Activated T-helper 2 cell treated with anti-CD3 and anti-CD28 coated beads, Interferon-gamma antibody, Interleukin-2, Interleukin-4, amounts not matched to agents 10 μg/mL and 5 μg/mL and 100 μg/mL, durations not matched to agents 14 hours and 24 hours and 36 hours (primary cell): ENCODE measurements around the gene DACH1. TPM values are rescaled to one million over a fixed set of nuclear protein-coding genes. Genes with fewer than 3 reads are reported as not detected.
"Not testable (repeated sequence)": the region's sequence is repeated elsewhere in the genome, so short reads cannot be mapped to it uniquely, and the experiment has no call there.

Source experiments
- DNase-seq: peaks from one replicate; pipeline ENCODE4 v3.0.0; 2021; ENCODE audit warnings: low spot score
- H3K27ac Mint-ChIP-seq: one replicate; pipeline ENCODE4 v1.8.0; 2021; ENCODE audit warnings: mixed read lengths
- H3K27me3 Mint-ChIP-seq: one replicate; pipeline ENCODE4 v1.8.0; 2021; ENCODE audit warnings: low read depth, mixed read lengths
- H3K36me3 Mint-ChIP-seq: one replicate; pipeline ENCODE4 v1.8.0; 2021; ENCODE audit warnings: low read depth, mixed read lengths
- H3K4me1 Mint-ChIP-seq: one replicate; pipeline ENCODE4 v1.8.0; 2021; ENCODE audit warnings: low read depth, mixed read lengths
- H3K4me3 Mint-ChIP-seq: one replicate; pipeline ENCODE4 v1.8.0; 2021; ENCODE audit warnings: low read depth, mild to moderate bottlenecking, moderate library complexity, mixed read lengths
- H3K9me3 Mint-ChIP-seq: one replicate; pipeline ENCODE4 v1.8.0; 2021; ENCODE audit warnings: mixed read lengths
- intact Hi-C: fragments of 100-400 bp; cut with micrococcal nuclease; formaldehyde crosslinking; loops from one replicate; pipeline ENCODE4 v1.15.1; 2023
- total RNA-seq: library from RNA; stranded (reverse); gene quantifications from 2 replicates; pipeline ENCODE4 v1.2.3, GENCODE V29; 2022

The DACH1 gene
- not detected in 2 replicates for total RNA-seq

DNA sequence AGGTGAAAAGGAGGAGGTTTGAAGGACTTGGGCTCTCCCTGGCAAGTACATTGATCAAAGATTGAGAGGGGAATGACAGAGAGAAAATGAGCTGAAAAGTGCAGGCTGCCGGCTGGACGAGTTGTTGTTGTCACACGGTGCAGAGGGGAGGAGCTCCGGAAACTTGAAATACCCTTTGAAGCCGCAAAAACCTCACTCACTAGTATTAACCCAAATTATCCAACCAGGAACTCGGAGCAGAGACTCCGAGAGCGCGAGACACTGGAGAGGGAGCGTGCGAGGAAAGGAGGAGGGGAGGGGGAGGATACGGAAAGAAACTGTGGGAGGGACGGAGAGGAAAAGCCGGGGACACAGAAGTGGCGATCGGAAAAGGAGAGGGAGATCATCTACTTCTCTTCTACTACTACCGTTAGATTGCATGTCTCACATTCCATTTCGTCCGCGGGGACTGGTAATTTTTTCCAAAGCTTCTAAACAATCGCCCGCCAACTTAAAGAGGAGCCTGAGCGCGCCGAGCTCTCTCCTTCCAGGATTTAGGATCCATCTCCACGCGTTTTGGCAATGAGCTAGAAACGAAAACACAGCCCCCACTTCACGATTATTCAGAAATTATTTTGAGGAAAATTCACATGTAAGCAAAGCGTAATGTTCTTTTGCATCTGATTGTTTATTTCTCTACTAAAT is at the start of gene DACH1:
Gene DACH1 (minus strand): TSS at position 74 of the 684 bp plus-strand sequence.
- Mint-ChIP-seq H3K27ac (no peak within 1 kb of the TSS), H3K4me1 (peaks cover 21% of the 10 kb centered on the region), H3K27me3 (peaks cover 84% of the 10 kb centered on the region), H3K36me3 (no peaks in the 10 kb centered on the region), H3K4me3 (peak within 1 kb of the TSS; percentile 76), H3K9me3 (no peaks in the 10 kb centered on the region)
- no peak for DNase-seq
- intact Hi-C loops, result loop anchor here (5.0 kb wide), 1 partner anchor 40 kb away; no protein-coding TSS in a partner anchor

DNA sequence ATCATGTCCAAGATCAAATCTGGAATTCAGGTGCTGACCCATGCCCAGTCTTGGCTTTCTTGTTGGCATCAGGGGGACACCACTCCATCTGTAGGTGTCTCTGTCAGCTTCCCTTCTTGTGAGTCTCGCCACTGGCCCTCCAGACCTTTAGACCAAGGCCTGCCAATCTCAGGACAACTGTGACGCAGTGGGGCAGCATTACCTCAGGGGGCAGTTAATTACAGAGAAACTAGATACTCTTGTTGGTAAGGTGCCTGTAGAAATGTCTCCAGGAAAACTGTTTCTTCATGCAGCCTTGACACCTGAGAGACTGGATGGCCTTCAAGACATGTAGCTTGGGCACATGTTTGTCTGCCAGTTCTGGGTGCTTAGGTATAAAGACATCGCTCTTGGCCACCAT is 46.7 kb upstream of the DACH1 start:
- no peaks in the 10 kb centered on the region for H3K36me3 Mint-ChIP-seq
- no peaks in the 10 kb centered on the region for H3K4me1 Mint-ChIP-seq
- no peak overlapping the region for H3K27ac Mint-ChIP-seq
- no peaks in the 10 kb centered on the region for H3K9me3 Mint-ChIP-seq
- H3K4me3 Mint-ChIP-seq, result no peak overlapping the region
- H3K27me3 Mint-ChIP-seq, result no peaks in the 10 kb centered on the region
- no peak for DNase-seq
- intact Hi-C loops, result no loop called here

DNA sequence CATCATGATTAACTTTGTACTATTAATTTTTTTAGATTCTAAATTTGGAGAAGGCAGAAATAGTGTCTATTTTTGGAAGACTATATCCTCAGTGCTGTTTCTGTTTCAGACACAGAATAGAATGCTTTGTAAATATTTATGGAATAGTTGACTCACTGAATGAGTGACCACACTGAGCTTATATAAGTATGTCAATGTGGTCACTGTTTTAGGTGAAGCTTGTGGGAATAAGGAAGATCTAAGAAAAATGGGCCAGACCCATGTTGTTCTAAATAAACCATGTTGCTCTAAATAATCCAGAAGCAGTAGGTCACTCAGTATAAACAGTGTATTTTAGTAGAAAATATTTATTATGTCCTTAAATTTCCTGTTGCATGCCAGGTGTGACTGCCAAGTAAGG is 45.5 kb upstream of the DACH1 start:
- Mint-ChIP-seq H3K4me3 (no peak overlapping the region), H3K36me3 (no peaks in the 10 kb centered on the region), H3K4me1 (no peaks in the 10 kb centered on the region), H3K9me3 (no peaks in the 10 kb centered on the region), H3K27ac (no peak overlapping the region), H3K27me3 (no peaks in the 10 kb centered on the region)
- no peak for DNase-seq
- intact Hi-C loops, result no loop called here

DNA sequence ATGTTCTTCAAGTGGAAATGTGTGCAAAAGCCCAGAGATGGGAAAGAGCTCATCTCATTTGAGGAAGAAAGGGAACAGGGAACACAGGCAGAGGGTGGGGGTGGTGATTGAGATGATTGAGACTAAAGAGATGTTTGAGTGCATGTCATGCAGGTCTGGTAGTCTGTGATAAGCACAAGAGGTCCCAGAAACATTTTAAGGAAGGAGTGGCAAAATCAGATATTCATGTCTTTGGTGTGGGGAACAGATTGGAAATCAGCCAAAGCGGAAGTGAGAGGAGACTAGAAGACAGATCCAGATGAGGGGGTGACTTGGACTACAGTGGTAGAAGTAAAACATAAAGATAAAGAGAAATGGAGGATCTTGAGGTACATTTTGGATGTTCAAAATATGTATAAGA is 39.4 kb upstream of the DACH1 start:
- intact Hi-C loops, result no loop called here
- no peak for DNase-seq
- no peak overlapping the region for H3K27ac Mint-ChIP-seq
- no peak overlapping the region for H3K4me3 Mint-ChIP-seq
- H3K4me1 Mint-ChIP-seq, result no peaks in the 10 kb centered on the region
- no peaks in the 10 kb centered on the region for H3K9me3 Mint-ChIP-seq
- H3K27me3 Mint-ChIP-seq, result no peaks in the 10 kb centered on the region
- H3K36me3 Mint-ChIP-seq, result no peaks in the 10 kb centered on the region

DNA sequence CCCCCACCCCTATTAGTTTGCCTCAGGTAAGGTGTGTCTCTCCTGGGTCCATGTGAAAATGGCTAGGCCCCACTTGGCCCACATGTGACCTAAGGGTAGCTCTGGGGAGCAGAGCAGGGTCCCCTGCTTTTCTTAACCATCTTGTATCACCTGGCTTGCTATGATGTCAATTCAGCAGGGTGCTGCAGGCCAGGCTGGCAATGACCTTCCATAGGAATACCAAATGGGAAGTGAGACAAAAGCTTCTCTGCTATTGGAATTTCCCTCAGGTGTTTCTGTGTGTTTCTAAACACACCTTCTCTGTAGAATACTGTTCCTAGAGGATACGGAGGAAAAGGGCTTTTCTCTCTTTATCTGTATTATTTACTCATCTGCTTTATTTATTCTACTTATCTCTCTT is 35.7 kb upstream of the DACH1 start:
- no peak for DNase-seq
- no peaks in the 10 kb centered on the region for H3K9me3 Mint-ChIP-seq
- intact Hi-C loops, result no loop called here
- H3K36me3 Mint-ChIP-seq, result no peaks in the 10 kb centered on the region
- H3K4me3 Mint-ChIP-seq, result no peak overlapping the region
- no peaks in the 10 kb centered on the region for H3K4me1 Mint-ChIP-seq
- H3K27me3 Mint-ChIP-seq, result no peaks in the 10 kb centered on the region
- no peak overlapping the region for H3K27ac Mint-ChIP-seq

DNA sequence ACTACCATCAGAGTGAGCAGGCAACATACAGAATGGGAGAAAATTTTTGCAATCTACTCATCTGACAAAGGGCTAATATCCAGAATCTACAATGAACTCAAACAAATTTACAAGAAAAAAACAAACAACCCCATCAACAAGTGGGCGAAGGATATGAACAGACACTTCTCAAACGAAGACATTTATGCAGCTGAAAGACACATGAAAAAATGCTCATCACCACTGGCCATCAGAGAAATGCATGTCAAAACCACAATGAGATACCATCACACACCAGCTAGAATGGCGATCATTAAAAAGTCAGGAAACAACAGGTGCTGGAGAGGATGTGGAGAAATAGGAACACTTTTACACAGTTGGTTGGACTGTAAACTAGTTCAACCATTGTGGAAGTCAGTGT is 26.5 kb upstream of the DACH1 start:
- intact Hi-C loops, H3K27ac Mint-ChIP-seq, H3K4me3 Mint-ChIP-seq, H3K27me3 Mint-ChIP-seq, H3K36me3 Mint-ChIP-seq, DNase-seq, H3K9me3 Mint-ChIP-seq, H3K4me1 Mint-ChIP-seq: not testable (repeated sequence)

DNA sequence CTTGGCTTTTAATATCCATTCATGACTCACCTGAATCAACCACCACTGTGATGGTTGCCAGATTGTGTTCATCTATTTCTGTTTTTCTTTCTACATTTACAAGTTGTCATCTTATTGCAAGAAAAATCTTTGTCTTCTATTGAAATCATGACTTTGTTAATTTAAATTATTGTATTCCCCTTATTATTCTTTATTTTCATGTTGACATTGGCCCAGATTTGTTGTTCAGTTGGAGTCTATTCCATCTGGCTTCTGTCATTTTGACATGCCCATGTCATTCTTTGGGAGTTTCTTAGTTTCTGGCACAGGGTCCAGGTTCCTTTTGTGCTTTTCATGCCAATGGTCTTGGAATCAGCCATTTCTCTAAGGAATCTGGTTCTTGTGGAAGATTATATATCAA is 19.9 kb upstream of the DACH1 start:
- no peaks in the 10 kb centered on the region for H3K4me1 Mint-ChIP-seq
- H3K27ac Mint-ChIP-seq, result no peak overlapping the region
- peaks cover 3% of the 10 kb centered on the region for H3K27me3 Mint-ChIP-seq
- intact Hi-C loops, result no loop called here
- no peaks in the 10 kb centered on the region for H3K9me3 Mint-ChIP-seq
- H3K36me3 Mint-ChIP-seq, result no peaks in the 10 kb centered on the region
- no peak overlapping the region for H3K4me3 Mint-ChIP-seq
- no peak for DNase-seq

DNA sequence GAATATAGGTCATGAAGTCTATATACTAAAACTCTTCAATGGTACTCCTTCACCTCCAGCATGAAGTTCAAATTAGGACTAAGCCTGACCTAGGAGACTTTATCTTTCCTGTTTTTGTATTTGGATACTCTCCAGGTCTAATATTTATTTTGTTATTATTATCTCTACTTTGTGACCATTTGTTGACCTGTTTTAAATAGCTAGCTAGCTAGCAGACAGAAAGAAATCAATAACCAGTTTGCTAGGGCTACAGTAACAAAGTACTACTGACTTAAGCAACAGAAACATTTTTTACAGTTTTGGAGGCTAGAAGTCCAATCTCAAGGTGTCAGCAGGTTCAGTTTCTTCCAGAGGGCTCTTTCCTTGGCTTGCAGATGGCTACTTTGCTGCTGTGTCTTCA is 15.1 kb upstream of the DACH1 start:
- no peaks in the 10 kb centered on the region for H3K9me3 Mint-ChIP-seq
- peaks cover 6% of the 10 kb centered on the region for H3K27me3 Mint-ChIP-seq
- H3K27ac Mint-ChIP-seq, result no peak overlapping the region
- no peak overlapping the region for H3K4me3 Mint-ChIP-seq
- intact Hi-C loops, result no loop called here
- no peaks in the 10 kb centered on the region for H3K36me3 Mint-ChIP-seq
- no peak for DNase-seq
- peaks cover 5% of the 10 kb centered on the region for H3K4me1 Mint-ChIP-seq

DNA sequence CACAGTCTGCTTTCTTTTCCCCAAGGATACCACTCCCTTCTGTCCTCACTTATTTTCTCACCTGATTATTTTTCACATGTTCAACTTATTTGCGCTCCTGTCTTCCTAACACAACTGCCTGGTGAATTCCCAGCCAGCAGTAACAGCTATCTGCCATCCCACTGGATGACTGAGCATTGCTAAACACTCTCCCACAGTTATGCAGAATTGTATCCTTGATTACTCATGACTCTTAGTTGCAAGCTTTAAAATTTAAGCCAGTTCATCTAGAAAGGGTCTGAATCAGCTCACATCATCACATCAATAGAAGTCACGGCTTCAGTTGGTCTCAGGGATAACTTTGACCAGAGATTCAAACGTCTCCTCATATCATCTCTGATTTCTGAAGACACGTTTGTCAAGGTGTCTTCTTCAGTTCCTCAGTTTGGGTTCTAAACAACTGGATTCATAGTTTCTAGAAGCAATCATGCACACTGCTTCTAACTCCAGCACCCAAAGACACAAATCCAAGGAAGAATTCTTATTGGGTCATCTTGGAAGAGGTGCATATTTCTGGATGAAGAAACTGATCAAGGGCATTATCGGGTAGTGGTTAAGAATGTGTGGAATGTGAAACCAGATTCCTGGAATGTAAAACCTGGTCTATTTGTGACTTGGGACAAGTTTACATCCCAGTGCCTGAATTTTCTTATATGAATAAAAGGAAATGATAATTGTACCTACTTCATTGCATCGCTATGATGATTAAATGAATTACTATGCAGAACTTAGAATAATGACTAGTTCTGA is 13.9 kb upstream of the DACH1 start:
- H3K36me3 Mint-ChIP-seq, result no peaks in the 10 kb centered on the region
- H3K4me3 Mint-ChIP-seq, result no peak overlapping the region
- H3K4me1 Mint-ChIP-seq, result peaks cover 8% of the 10 kb centered on the region
- intact Hi-C loops, result no loop called here
- no peaks in the 10 kb centered on the region for H3K9me3 Mint-ChIP-seq
- DNase-seq, result no peak
- peaks cover 12% of the 10 kb centered on the region for H3K27me3 Mint-ChIP-seq
- H3K27ac Mint-ChIP-seq, result no peak overlapping the region

DNA sequence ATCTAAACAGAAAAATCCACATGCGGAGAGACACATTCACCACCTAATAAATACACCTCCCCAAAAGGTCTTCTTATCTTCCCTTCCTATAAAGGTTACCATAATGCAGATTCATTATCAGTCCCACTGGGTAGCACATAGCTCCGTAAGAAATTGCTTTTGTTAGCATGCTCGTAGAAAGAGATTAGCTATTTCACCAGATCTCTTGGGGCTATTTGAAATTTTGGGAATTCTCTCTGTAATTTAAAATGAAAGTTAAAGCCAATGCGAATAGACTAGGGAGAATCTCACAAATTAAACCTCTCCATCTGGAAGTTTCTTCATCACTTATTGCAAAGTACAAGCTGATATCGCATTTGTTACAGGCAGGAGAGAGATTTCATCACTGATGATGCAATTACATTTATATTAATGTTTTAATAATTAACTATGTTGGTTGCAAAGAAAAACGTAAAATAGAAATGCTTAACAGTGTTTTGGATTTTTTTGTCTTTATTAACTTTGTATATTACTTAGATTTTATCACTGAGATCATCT is 12.9 kb upstream of the DACH1 start:
- no peaks in the 10 kb centered on the region for H3K36me3 Mint-ChIP-seq
- H3K9me3 Mint-ChIP-seq, result no peaks in the 10 kb centered on the region
- H3K27me3 Mint-ChIP-seq, result peaks cover 9% of the 10 kb centered on the region
- DNase-seq, result no peak
- H3K4me3 Mint-ChIP-seq, result no peak overlapping the region
- H3K4me1 Mint-ChIP-seq, result peaks cover 8% of the 10 kb centered on the region
- intact Hi-C loops, result loop anchor here (5.0 to 10.0 kb wide), 4 partner anchors 415 to 1265 kb away; no protein-coding TSS in a partner anchor
- H3K27ac Mint-ChIP-seq, result no peak overlapping the region

DNA sequence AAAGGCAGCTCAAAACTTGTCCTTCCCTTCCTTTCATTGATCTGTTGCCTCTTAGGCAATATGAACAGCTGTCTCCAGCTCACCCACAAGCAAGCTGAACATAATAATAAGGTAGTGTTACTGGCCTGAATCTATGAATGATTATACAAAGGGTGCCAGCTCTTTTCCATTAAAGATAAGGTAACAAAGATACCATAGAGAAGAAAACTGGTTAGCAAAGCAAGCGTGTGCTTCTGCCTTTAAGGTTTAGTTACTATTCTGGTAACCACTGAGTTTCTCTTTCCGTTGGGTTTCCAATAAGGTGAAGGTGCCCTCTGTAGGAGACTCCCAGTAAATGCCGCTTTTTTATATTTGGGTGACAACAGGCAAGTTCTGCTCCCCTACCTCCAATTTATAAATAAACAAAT is 12.1 kb upstream of the DACH1 start:
- H3K27ac Mint-ChIP-seq, result no peak overlapping the region
- H3K9me3 Mint-ChIP-seq, result no peaks in the 10 kb centered on the region
- intact Hi-C loops, result loop anchor here (5.0 to 10.0 kb wide), 4 partner anchors 414 to 1264 kb away; no protein-coding TSS in a partner anchor
- H3K4me1 Mint-ChIP-seq, result peaks cover 8% of the 10 kb centered on the region
- DNase-seq, result no peak
- H3K36me3 Mint-ChIP-seq, result no peaks in the 10 kb centered on the region
- H3K27me3 Mint-ChIP-seq, result peaks cover 14% of the 10 kb centered on the region
- H3K4me3 Mint-ChIP-seq, result no peak overlapping the region

DNA sequence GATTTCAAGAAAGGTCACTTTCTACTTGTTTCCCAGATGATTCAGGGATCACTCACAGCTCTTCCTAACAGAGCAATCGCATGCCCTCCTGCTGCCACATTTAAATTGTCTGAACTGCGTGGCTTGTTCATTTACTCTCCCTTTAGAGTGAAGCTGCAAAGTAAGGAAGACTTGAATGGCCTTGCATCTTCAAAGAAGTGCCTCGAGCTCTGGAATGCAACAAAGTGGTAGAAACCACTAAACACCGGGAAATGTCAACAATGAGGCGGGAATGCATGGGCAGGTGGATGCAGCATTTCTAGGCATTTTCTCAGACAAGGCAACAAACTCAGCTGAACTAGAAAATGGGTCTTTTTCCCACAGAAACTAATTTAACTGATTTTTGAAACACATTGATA is 10.3 kb upstream of the DACH1 start:
- H3K4me1 Mint-ChIP-seq, result peaks cover 8% of the 10 kb centered on the region
- no peak overlapping the region for H3K4me3 Mint-ChIP-seq
- H3K27me3 Mint-ChIP-seq, result peaks cover 20% of the 10 kb centered on the region
- DNase-seq, result no peak
- intact Hi-C loops, result loop anchor here (5.0 to 10.0 kb wide), 4 partner anchors 412 to 1262 kb away; no protein-coding TSS in a partner anchor
- no peaks in the 10 kb centered on the region for H3K9me3 Mint-ChIP-seq
- no peak overlapping the region for H3K27ac Mint-ChIP-seq
- H3K36me3 Mint-ChIP-seq, result no peaks in the 10 kb centered on the region
